DOHH2 (cell line): ENCODE measurements around the gene HMCES.

ENCODE experiments used
- H3F3A ChIP-seq: fragments of 200-600 bp; sonication (generic), shearing (Covaris generic); 2 replicates; pipeline ENCODE4 v1.6.0; 2016; ENCODE audit warnings: antibody characterized with exemption, mild to moderate bottlenecking; ENCODE audit not compliant: control insufficient read depth, insufficient read depth
- H3K27ac ChIP-seq: fragments of 200-600 bp; sonication (generic); 2 replicates; pipeline ENCODE4 v1.5.1; 2014; ENCODE audit warnings: low read depth, mild to moderate bottlenecking, low read length, moderate library complexity
- H3K27me3 ChIP-seq: fragments of 200-600 bp; sonication (generic); 2 replicates; pipeline ENCODE4 v1.6.1; 2014; ENCODE audit warnings: mild to moderate bottlenecking, low read length, mixed read lengths; ENCODE audit not compliant: control insufficient read depth
- H3K36me3 ChIP-seq: fragments of 200-600 bp; sonication (generic); 2 replicates; pipeline ENCODE4 v1.6.1; 2014; ENCODE audit warnings: mild to moderate bottlenecking, low read length, moderate library complexity, mixed read lengths; ENCODE audit not compliant: control insufficient read depth
- H3K4me1 ChIP-seq: fragments of 200-600 bp; sonication (generic); 2 replicates; pipeline ENCODE4 v1.6.1; 2014; ENCODE audit warnings: mild to moderate bottlenecking, low read length, mixed read lengths; ENCODE audit not compliant: control insufficient read depth
- H3K4me2 ChIP-seq: fragments of 200-600 bp; sonication (generic); 2 replicates; pipeline ENCODE4 v1.6.0; 2014; ENCODE audit warnings: mild to moderate bottlenecking, low read length, moderate library complexity
- H3K4me3 ChIP-seq: fragments of 200-600 bp; sonication (generic); 2 replicates; pipeline ENCODE4 v1.5.1; 2014; ENCODE audit warnings: mild to moderate bottlenecking, low read length, mixed read lengths
- H3K79me2 ChIP-seq: fragments of 200-600 bp; sonication (generic); 2 replicates; pipeline ENCODE4 v1.6.1; 2014; ENCODE audit warnings: mild to moderate bottlenecking, low read length, mixed read lengths; ENCODE audit not compliant: control insufficient read depth
- H3K9me2 ChIP-seq: fragments of 200-600 bp; sonication (generic); replicated peaks from 2 replicates; pipeline ENCODE4 v1.6.1; 2014; ENCODE audit warnings: mild to moderate bottlenecking, low read length, mixed read lengths; ENCODE audit not compliant: control insufficient read depth
- H3K9me3 ChIP-seq: fragments of 200-600 bp; sonication (generic); 2 replicates; pipeline ENCODE4 v1.6.1; 2014; ENCODE audit warnings: antibody characterized with exemption, low read length, mixed read lengths; ENCODE audit not compliant: control insufficient read depth, insufficient read depth
- H4K20me1 ChIP-seq: fragments of 200-600 bp; sonication (generic); 2 replicates; pipeline ENCODE4 v1.6.0; 2014; ENCODE audit warnings: low read depth, mild to moderate bottlenecking, antibody characterized with exemption, low read length, moderate library complexity; ENCODE audit not compliant: control insufficient read depth, insufficient read depth
- EZH2phosphoT487 ChIP-seq: fragments of 200-600 bp; sonication (generic); IDR thresholded peaks from 2 replicates; pipeline ENCODE4 v1.6.1; 2017; ENCODE audit warnings: borderline replicate concordance, mild to moderate bottlenecking, antibody characterized with exemption, low read length, moderate library complexity, mixed read lengths
- TF ChIP-seq, protein P1 (sequence below): fragments of 200-600 bp; sonication (generic); IDR thresholded peaks from one replicate; pipeline ENCODE4 v1.5.1; 2014; ENCODE audit warnings: antibody characterized with exemption, mild to moderate bottlenecking, low read depth, low read length; ENCODE audit not compliant: poor library complexity, severe bottlenecking

Gene HMCES

DNA sequence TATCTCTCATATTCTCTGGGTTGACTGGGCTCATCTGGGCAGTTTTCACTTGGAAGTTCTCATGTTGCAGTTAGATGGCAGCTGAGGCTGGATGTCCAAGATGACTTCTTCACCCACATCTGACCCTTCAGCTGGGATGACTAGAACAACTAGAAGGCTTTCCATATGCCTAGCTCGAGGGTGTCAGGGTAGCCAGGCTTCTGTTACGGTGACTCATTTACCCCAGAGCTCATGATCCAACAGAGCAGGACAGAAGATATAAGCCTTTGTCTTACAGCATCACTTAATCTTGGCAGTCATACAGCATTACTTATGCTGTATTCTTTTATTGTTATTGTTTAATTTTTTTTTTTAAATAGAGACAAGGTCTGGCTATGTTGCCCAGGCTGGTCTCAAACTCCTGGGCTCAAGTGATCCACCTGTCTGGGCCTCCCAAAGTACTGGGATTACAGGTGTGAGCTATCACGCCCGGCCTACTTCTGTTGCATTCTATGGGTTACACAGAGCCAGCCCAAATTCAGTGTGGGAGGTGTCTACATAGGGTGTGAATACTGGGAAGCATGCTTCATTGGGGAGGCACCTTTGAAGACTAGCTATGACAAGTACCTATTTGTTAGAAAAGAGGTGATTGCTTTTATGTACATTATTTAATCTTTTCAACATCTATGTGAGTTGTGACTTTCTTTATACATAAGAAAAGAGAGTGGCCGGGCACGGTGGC lies 10.7 kb downstream of the HMCES start:
- H3F3A ChIP-seq: no peaks in the 10 kb centered on the region; the same call in 1 of the 2 replicates
- H3K4me2 ChIP-seq: no peak overlapping the region
- H3K9me3 ChIP-seq: no peaks in the 10 kb centered on the region
- TF ChIP-seq, protein P1, sequence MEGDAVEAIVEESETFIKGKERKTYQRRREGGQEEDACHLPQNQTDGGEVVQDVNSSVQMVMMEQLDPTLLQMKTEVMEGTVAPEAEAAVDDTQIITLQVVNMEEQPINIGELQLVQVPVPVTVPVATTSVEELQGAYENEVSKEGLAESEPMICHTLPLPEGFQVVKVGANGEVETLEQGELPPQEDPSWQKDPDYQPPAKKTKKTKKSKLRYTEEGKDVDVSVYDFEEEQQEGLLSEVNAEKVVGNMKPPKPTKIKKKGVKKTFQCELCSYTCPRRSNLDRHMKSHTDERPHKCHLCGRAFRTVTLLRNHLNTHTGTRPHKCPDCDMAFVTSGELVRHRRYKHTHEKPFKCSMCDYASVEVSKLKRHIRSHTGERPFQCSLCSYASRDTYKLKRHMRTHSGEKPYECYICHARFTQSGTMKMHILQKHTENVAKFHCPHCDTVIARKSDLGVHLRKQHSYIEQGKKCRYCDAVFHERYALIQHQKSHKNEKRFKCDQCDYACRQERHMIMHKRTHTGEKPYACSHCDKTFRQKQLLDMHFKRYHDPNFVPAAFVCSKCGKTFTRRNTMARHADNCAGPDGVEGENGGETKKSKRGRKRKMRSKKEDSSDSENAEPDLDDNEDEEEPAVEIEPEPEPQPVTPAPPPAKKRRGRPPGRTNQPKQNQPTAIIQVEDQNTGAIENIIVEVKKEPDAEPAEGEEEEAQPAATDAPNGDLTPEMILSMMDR: no peak
- no peak for TF ChIP-seq EZH2phosphoT487
- no peaks in the 10 kb centered on the region for H3K27me3 ChIP-seq
- H4K20me1 ChIP-seq: peaks cover 21% of the 10 kb centered on the region
- H3K9me2 ChIP-seq: no peaks in the 10 kb centered on the region
- H3K27ac ChIP-seq: no peak overlapping the region
- H3K4me3 ChIP-seq: no peak overlapping the region
- peaks cover 61% of the 10 kb centered on the region for H3K79me2 ChIP-seq
- peaks cover 89% of the 10 kb centered on the region for H3K36me3 ChIP-seq
- H3K4me1 ChIP-seq: peaks cover 5% of the 10 kb centered on the region

GRCh38 chr3:129291236-129291886 lies 12.7 kb downstream of the HMCES start:
- H3K79me2 ChIP-seq: peaks cover 52% of the 10 kb centered on the region
- no peaks in the 10 kb centered on the region for H3K9me3 ChIP-seq
- no peaks in the 10 kb centered on the region for H3K27me3 ChIP-seq
- peaks cover 88% of the 10 kb centered on the region for H3K36me3 ChIP-seq
- no peaks in the 10 kb centered on the region for H3K9me2 ChIP-seq
- peaks cover 18% of the 10 kb centered on the region; the same call in 1 of the 2 replicates for H4K20me1 ChIP-seq
- H3K4me1 ChIP-seq: no peaks in the 10 kb centered on the region
- H3K27ac ChIP-seq: no peak overlapping the region
- H3K4me3 ChIP-seq: no peak overlapping the region
- TF ChIP-seq, protein P1: no peak
- TF ChIP-seq EZH2phosphoT487: no peak
- no peaks in the 10 kb centered on the region; the same call in 1 of the 2 replicates for H3F3A ChIP-seq
- H3K4me2 ChIP-seq: no peak overlapping the region

DNA sequence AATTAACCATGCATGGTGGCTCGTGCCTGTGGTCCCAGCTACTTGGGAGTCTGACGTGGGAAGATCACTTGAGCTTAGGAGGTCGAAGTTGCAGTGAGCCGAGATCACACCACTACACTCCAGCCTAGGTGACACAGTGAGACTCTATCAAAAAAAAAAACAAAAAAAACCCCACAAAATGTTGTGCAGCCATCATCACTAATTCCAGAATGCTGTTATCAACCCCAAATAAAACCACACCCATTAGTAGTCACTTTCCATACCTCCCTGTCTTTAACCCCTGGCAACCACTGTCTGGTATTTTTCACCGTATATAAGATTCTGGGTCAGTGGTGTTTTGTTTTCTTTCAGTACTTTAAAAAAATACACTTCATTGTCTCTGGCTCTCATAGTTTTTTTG lies 16.6 kb downstream of the HMCES start:
- Histone ChIP-seq H3K36me3 (peaks cover 89% of the 10 kb centered on the region), H3K79me2 (peaks cover 29% of the 10 kb centered on the region), H3K27me3 (no peaks in the 10 kb centered on the region), H3K27ac (no peak overlapping the region), H3K9me2 (no peaks in the 10 kb centered on the region), H3F3A (no peaks in the 10 kb centered on the region; the same call in 1 of the 2 replicates), H3K4me1 (no peaks in the 10 kb centered on the region), H3K4me3 (no peak overlapping the region), H3K4me2 (no peak overlapping the region), H3K9me3 (no peaks in the 10 kb centered on the region), H4K20me1 (peaks cover 14% of the 10 kb centered on the region; the same call in 1 of the 2 replicates)
- no peak for TF ChIP-seq EZH2phosphoT487
- TF ChIP-seq, protein P1: no peak
